A549 (cell line): ENCODE data around the gene SHQ1. TPM values are rescaled to one million over a fixed set of nuclear protein-coding genes. Genes with fewer than 3 reads are reported as not detected.

Experiments
- ATAC-seq, 2 experiments: fragments of 200-7000 bp in 1 of 2; fragments of >200 bp in 1 of 2; cut with Nextera tagmentation in 1 of 2; cut with Tn5 transposase in 1 of 2; 3 replicates each; pipeline versions ENCODE4 v1.8.0 to v1.9.1; 2018 to 2020; ENCODE audit warnings: mild to moderate bottlenecking in 1 of 2, moderate library complexity in 1 of 2
- CTCF ChIA-PET: fragments of 300-600 bp; sonication (Branson Sonifier 250); formaldehyde crosslinking; extraction: SDS; loops from one replicate; lab custom pipeline; 2021; ENCODE audit warnings: antibody characterized with exemption, inconsistent platforms; lab: Yijun Ruan, JAX
- POLR2A ChIA-PET: fragments of 350-600 bp; formaldehyde crosslinking; extraction: SDS; loops from one replicate; lab custom pipeline; 2021; ENCODE audit warnings: antibody characterized with exemption, inconsistent platforms; lab: Yijun Ruan, JAX
- DNase-seq, 2 experiments: peaks; one replicate each; pipeline versions ENCODE4 v3.0.0 to v3.0.0-alpha.2; 2011 to 2016; ENCODE audit warnings: low read depth in 1 of 2, low spot score in 1 of 2
- FAIRE-seq: peaks from 2 replicates; lab custom pipeline; 2011; peaks lifted over from hg19 to GRCh38; lab: Jason Lieb, UNC
- H3K27ac ChIP-seq, 2 experiments: fragments of >200 bp; sonication (Bioruptor Twin); formaldehyde crosslinking; 3 replicates each; pipeline ENCODE4 v1.5.1; 2016 to 2017
- H3K4me1 ChIP-seq: fragments of >200 bp; sonication (Bioruptor Twin); formaldehyde crosslinking; 3 replicates; pipeline ENCODE4 v1.6.1; 2016
- H3K4me2 ChIP-seq: fragments of >200 bp; sonication (Bioruptor Twin); formaldehyde crosslinking; 3 replicates; pipeline ENCODE4 v1.6.1; 2016
- H3K4me3 ChIP-seq: fragments of >200 bp; sonication (Bioruptor Twin); formaldehyde crosslinking; 3 replicates; pipeline ENCODE4 v1.5.1; 2016
- H3K9me3 ChIP-seq: fragments of >200 bp; sonication (Bioruptor Twin); formaldehyde crosslinking; 3 replicates; pipeline ENCODE4 v1.6.1; 2016
- BCL3 ChIP-seq: fragments of >200 bp; sonication (Bioruptor Twin); formaldehyde crosslinking; IDR thresholded peaks from 3 replicates; pipeline ENCODE4 v1.6.1; 2016
- CBX2 ChIP-seq: fragments of 200-600 bp; sonication (generic); IDR thresholded peaks from 2 replicates; pipeline ENCODE4 v1.6.1; 2016; ENCODE audit warnings: low read depth, mild to moderate bottlenecking, borderline replicate concordance
- CHD2 ChIP-seq: fragments of 150-350 bp; IDR thresholded peaks from 2 replicates; pipeline ENCODE4 v1.6.1; 2014; ENCODE audit warnings: low read length; ENCODE audit not compliant: partially characterized antibody
- CTCF ChIP-seq: fragments of >200 bp; sonication (Bioruptor Twin); formaldehyde crosslinking; IDR thresholded peaks from 3 replicates; pipeline ENCODE4 v1.5.1; 2016
- EHF ChIP-seq: fragments of 250-450 bp; sonication (Bioruptor Pico); IDR thresholded peaks from 2 replicates; pipeline ENCODE4 v1.5.0; 2020; ENCODE audit warnings: mild to moderate bottlenecking
- EP300 ChIP-seq, 2 experiments: fragments of >200 bp; sonication (Bioruptor Twin); formaldehyde crosslinking; IDR thresholded peaks; 2 replicates in 1 of 2; 3 replicates in 1 of 2; pipeline ENCODE4 v1.6.1; 2016 to 2017
- ESRRA ChIP-seq: fragments of 150-350 bp; IDR thresholded peaks from 2 replicates; pipeline ENCODE4 v1.6.1; 2014; ENCODE audit warnings: mild to moderate bottlenecking, low read length, borderline replicate concordance
- FOXS1 ChIP-seq: fragments of 250-450 bp; sonication (Bioruptor Pico); IDR thresholded peaks from 2 replicates; pipeline ENCODE4 v1.5.0; 2020; ENCODE audit warnings: mild to moderate bottlenecking, moderate library complexity
- HDAC2 ChIP-seq: fragments of 200-600 bp; sonication (generic); IDR thresholded peaks from 2 replicates; pipeline ENCODE4 v1.6.1; 2016
- HMGXB4 ChIP-seq: fragments of 250-450 bp; sonication (Bioruptor Pico); IDR thresholded peaks from 2 replicates; pipeline ENCODE4 v1.5.0; 2021; ENCODE audit warnings: mild to moderate bottlenecking, moderate library complexity, borderline replicate concordance
- HOXB13 ChIP-seq: fragments of 250-450 bp; sonication (Bioruptor Pico); IDR thresholded peaks from 2 replicates; pipeline ENCODE4 v1.5.0; 2020; ENCODE audit warnings: low read depth, mild to moderate bottlenecking, moderate library complexity
- JUN ChIP-seq, 2 experiments: fragments of >200 bp; sonication (Bioruptor Twin); formaldehyde crosslinking; IDR thresholded peaks; 2 replicates in 1 of 2; 3 replicates in 1 of 2; pipeline ENCODE4 v1.6.1; 2016 to 2017
- MAFK ChIP-seq: fragments of 450-650 bp; IDR thresholded peaks from 2 replicates; pipeline ENCODE4 v1.6.1; 2014; ENCODE audit not compliant: partially characterized antibody
- MAX ChIP-seq: IDR thresholded peaks from 2 replicates; pipeline ENCODE4 v1.6.1; 2012
- NPAS2 ChIP-seq: fragments of 250-450 bp; sonication (Bioruptor Pico); IDR thresholded peaks from 2 replicates; pipeline ENCODE4 v1.8.0; 2022; ENCODE audit warnings: mild to moderate bottlenecking, moderate library complexity, borderline replicate concordance
- NR3C1 ChIP-seq: fragments of >200 bp; sonication (Bioruptor Twin); formaldehyde crosslinking; IDR thresholded peaks from 3 replicates; pipeline ENCODE4 v1.6.1; 2017
- POLR2A ChIP-seq: IDR thresholded peaks from 2 replicates; pipeline ENCODE4 v1.6.1; 2012; ENCODE audit warnings: mild to moderate bottlenecking, low read length
- RAD21 ChIP-seq, 2 experiments: fragments of >200 bp in 1 of 2; sonication (Bioruptor Twin) in 1 of 2; formaldehyde crosslinking in 1 of 2; IDR thresholded peaks in 1 of 2; conservative IDR thresholded peaks in 1 of 2; 2 replicates in 1 of 2; 3 replicates in 1 of 2; pipeline ENCODE4 v1.6.1; 2012 to 2018; ENCODE audit warnings: inconsistent platforms in 1 of 2
- RARB ChIP-seq: fragments of 250-450 bp; sonication (Bioruptor Pico); IDR thresholded peaks from 2 replicates; pipeline ENCODE4 v1.8.0; 2021; ENCODE audit warnings: mild to moderate bottlenecking, moderate library complexity
- RCOR1 ChIP-seq: fragments of 150-350 bp; IDR thresholded peaks from 2 replicates; pipeline ENCODE4 v1.6.1; 2014; ENCODE audit warnings: antibody characterized with exemption, low read length, low read depth
- RNF2 ChIP-seq: fragments of 200-600 bp; sonication (generic); IDR thresholded peaks from 2 replicates; pipeline ENCODE4 v1.6.1; 2016; ENCODE audit warnings: low read depth, mild to moderate bottlenecking, antibody characterized with exemption, moderate library complexity, borderline replicate concordance
- SMC3 ChIP-seq: fragments of >200 bp; sonication (Bioruptor Twin); formaldehyde crosslinking; IDR thresholded peaks from 3 replicates; pipeline ENCODE4 v1.6.1; 2018; ENCODE audit warnings: inconsistent platforms
- SREBF2 ChIP-seq: fragments of 450-650 bp; IDR thresholded peaks from 2 replicates; pipeline ENCODE4 v1.6.1; 2014; ENCODE audit warnings: mild to moderate bottlenecking, moderate library complexity
- TFCP2L1 ChIP-seq: fragments of 250-450 bp; sonication (Bioruptor Pico); IDR thresholded peaks from 2 replicates; pipeline ENCODE4 v1.5.0; 2021; ENCODE audit warnings: mild to moderate bottlenecking
- TP53 ChIP-seq: fragments of 250-450 bp; sonication (Bioruptor Pico); IDR thresholded peaks from 2 replicates; pipeline ENCODE4 v1.5.0; 2021; ENCODE audit warnings: mild to moderate bottlenecking, moderate library complexity
- USF2 ChIP-seq: fragments of 450-650 bp; IDR thresholded peaks from 2 replicates; pipeline ENCODE4 v1.6.1; 2014; ENCODE audit warnings: antibody characterized with exemption
- ZNF302 ChIP-seq: fragments of 250-450 bp; sonication (Bioruptor Pico); IDR thresholded peaks from 2 replicates; pipeline ENCODE4 v1.9.0; 2021; ENCODE audit warnings: inconsistent platforms, mild to moderate bottlenecking, moderate library complexity
- ZSCAN20 ChIP-seq: fragments of 250-450 bp; sonication (Bioruptor Pico); IDR thresholded peaks from 2 replicates; pipeline ENCODE4 v1.8.0; 2022; ENCODE audit warnings: mild to moderate bottlenecking, moderate library complexity
- WGBS: methylation state at CpG from one replicate; pipeline ENCODE4 v1.1.6; 2017; ENCODE audit errors: missing lambda C conversion rate; 5-methylcytosine and 5-hydroxymethylcytosine counted together
- polyA plus RNA-seq, 4 experiments: library from polyadenylated mRNA; depleted of rRNA in 3 of 4; stranded (reverse); fragments of >200 nt; fragmentation: RNase III in 1 of 4; extraction: RNeasy Plus Mini Kit Qiagen cat#74134 plus additional on column Dnase treatment in 1 of 4; gene quantifications; 2 replicates in 3 of 4; 3 replicates in 1 of 4; pipeline ENCODE4 v1.2.3, GENCODE V29; 2011 to 2017
- TF ChIP-seq, protein P1 (sequence below): fragments of >200 bp; sonication (Bioruptor Twin); formaldehyde crosslinking; IDR thresholded peaks from 2 replicates; pipeline ENCODE4 v1.6.1; 2016

The SHQ1 gene
- polyA plus RNA-seq, 2 of the 4 experiments (the other 2 are of a cell fraction) = 18.0 to 22.2 TPM

DNA sequence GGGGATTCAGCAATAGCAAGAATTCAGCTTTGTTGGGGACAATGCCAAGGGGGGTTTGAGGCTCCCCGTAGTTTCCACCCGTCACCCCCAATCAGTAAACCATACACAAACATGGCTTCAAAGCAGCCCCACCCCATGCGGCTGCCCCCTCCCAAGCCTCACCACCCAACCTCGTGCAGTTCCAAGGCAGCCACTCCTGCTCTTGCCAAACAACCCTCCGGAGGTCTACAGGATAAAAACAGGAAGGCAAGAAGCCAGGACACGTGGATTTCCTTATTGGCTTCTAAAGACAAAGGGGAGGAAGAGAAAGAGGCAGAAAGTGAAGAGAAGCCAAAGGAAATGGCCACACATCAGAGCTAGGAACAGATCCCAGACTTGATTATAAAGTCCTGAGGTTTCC, 121.1 kb downstream of the SHQ1 start:
- no peak overlapping the region for H3K4me2 ChIP-seq
- no peak for TF ChIP-seq MAFK
- TF ChIP-seq CHD2 = no peak
- no peak for TF ChIP-seq FOXS1 (CRISPR knock-in tag)
- no peak for TF ChIP-seq SREBF2
- TF ChIP-seq HMGXB4 (CRISPR knock-in tag) = no peak
- TF ChIP-seq MAX = no peak
- TF ChIP-seq CBX2 = no peak
- no peak for TF ChIP-seq HDAC2
- TF ChIP-seq HOXB13 (CRISPR knock-in tag) = no peak
- TF ChIP-seq ZNF302 (CRISPR knock-in tag) = no peak
- no peak for TF ChIP-seq USF2
- no peak for TF ChIP-seq TP53
- no peak for TF ChIP-seq SMC3
- TF ChIP-seq ESRRA = no peak
- no peak for TF ChIP-seq BCL3
- TF ChIP-seq EP300 (IDR thresholded peaks at IDR 0.05) = no peak
- no peak for TF ChIP-seq NR3C1
- TF ChIP-seq POLR2A = no peak
- no peak for TF ChIP-seq RARB (CRISPR knock-in tag)
- TF ChIP-seq RCOR1 = no peak
- 53% methylated on average over 6 of the region's 6 CpGs for WGBS
- no peak overlapping the region for H3K4me3 ChIP-seq
- H3K4me1 ChIP-seq = peaks cover 16% of the 10 kb centered on the region
- H3K9me3 ChIP-seq = no peaks in the 10 kb centered on the region
- DNase-seq (no peak), FAIRE-seq (no peak), ATAC-seq (no peak)
- CTCF ChIA-PET = interaction anchor here (0.8 kb wide), 1 partner anchor 17 kb away, joined by 3 read pairs; no protein-coding TSS in a partner anchor
- no peak overlapping the region for H3K27ac ChIP-seq
- POLR2A ChIA-PET = no interaction called here

DNA sequence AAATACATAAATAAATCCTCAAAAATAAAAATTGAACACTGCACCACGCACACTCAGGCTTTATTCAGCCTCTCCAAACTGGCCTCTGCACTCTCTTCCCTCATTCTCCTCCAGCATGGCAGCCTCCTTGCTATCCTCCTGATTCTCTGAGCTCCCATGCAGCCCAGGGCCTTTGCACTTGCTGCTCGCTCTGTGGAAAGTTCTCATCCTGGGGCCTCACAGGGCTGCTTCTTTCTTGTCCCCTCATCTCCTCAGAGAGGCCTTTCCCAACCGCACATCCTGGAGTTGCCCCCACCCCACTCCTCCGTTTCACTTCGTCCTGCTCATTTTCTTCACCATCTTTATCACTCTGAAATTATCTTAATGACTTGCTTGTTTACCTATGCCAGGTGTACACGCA, 123.0 kb downstream of the SHQ1 start:
- DNase-seq (no peak), ATAC-seq (no peak), FAIRE-seq (no peak)
- ChIA-PET POLR2A (no interaction called here), CTCF (no interaction called here)
- Histone ChIP-seq H3K4me3 (no peak overlapping the region), H3K4me2 (no peak overlapping the region), H3K27ac (no peak overlapping the region), H3K9me3 (no peaks in the 10 kb centered on the region), H3K4me1 (peaks cover 16% of the 10 kb centered on the region)
- 79% methylated on average over 6 of the region's 6 CpGs for WGBS
- TF ChIP-seq FOXS1 (CRISPR knock-in tag) (no peak), RNF2 (no peak), JUN (IDR thresholded peaks at IDR 0.05) (no peak), NPAS2 (CRISPR knock-in tag) (no peak), ZSCAN20 (CRISPR knock-in tag) (no peak), RAD21 (conservative IDR thresholded peaks at IDR 0.05 in 1 of 2, IDR thresholded peaks at IDR 0.05 in 1 of 2) (no peak), TFCP2L1 (no peak), RCOR1 (no peak), USF2 (no peak), EHF (no peak), CTCF (no peak), ESRRA (no peak), BCL3 (no peak), HMGXB4 (CRISPR knock-in tag) (no peak)
- TF ChIP-seq, protein P1, sequence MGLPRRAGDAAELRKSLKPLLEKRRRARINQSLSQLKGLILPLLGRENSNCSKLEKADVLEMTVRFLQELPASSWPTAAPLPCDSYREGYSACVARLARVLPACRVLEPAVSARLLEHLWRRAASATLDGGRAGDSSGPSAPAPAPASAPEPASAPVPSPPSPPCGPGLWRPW = no peak
